Sigmoid colon (tissue), 4 donors: Measurements from ENCODE around the gene METTL27.
A peak's percentile ranks its signal among the peaks of the same experiment; 100 is the strongest.

Source experiments
- CTCF ChIP-seq, 4 experiments: fragments of 450-650 bp in 3 of 4; fragments of 200-600 bp in 1 of 4; IDR thresholded peaks; one replicate each; pipeline ENCODE4 v1.5.1; 2016 to 2019; ENCODE audit warnings: antibody characterized with exemption in 4 of 4, mild to moderate bottlenecking in 3 of 4, moderate library complexity in 2 of 4
- POLR2A ChIP-seq, 2 donors: fragments of 450-650 bp; IDR thresholded peaks; one replicate each; pipeline ENCODE4 v1.6.1; 2016; ENCODE audit warnings: antibody characterized with exemption in 2 of 2, mild to moderate bottlenecking in 2 of 2, moderate library complexity in 2 of 2
- POLR2AphosphoS5 ChIP-seq, 4 donors: sonication (generic); formaldehyde crosslinking; IDR thresholded peaks; one replicate each; pipeline ENCODE4 v1.6.1; 2017; ENCODE audit warnings: antibody characterized with exemption in 4 of 4

- TF ChIP-seq CTCF (IDR thresholded peaks at IDR 0.05) (no peak), POLR2AphosphoS5 (IDR thresholded peaks at IDR 0.05) (peak in 1 of 4 donors; percentile 76), POLR2A (IDR thresholded peaks at IDR 0.05) (no peak)
Measured at GRCh38 chr7:73851410-73852338, 9.4 kb upstream of the METTL27 start.
